Liver (tissue), 9 donors: ENCODE measurements around the gene ERBIN. TPM values are rescaled to one million over a fixed set of nuclear protein-coding genes. Genes with fewer than 3 reads are reported as not detected.
A peak's percentile ranks its signal among the peaks of the same experiment; 100 is the strongest.

Experiments used
- DNase-seq: peaks from one replicate; pipeline ENCODE4 v3.0.0-alpha.2; 2017; ENCODE audit warnings: low spot score
- H3K27ac ChIP-seq, 2 donors: one replicate each; pipeline ENCODE4 v1.7.0; 2013; ENCODE audit warnings: inconsistent platforms in 2 of 2, low read length in 2 of 2, control low read depth in 1 of 2, low read depth in 1 of 2, mild to moderate bottlenecking in 1 of 2
- H3K27me3 ChIP-seq, 4 donors: one replicate each; pipeline versions ENCODE4 v1.6.1 to v1.7.0; 2013; ENCODE audit warnings: low read length in 3 of 4, inconsistent platforms in 1 of 4, mild to moderate bottlenecking in 1 of 4, moderate library complexity in 1 of 4; ENCODE audit not compliant: control insufficient read depth in 4 of 4, insufficient read depth in 4 of 4
- H3K36me3 ChIP-seq, 4 donors: one replicate each; pipeline versions ENCODE4 v1.6.1 to v1.7.0; 2013; ENCODE audit warnings: low read length in 3 of 4, mild to moderate bottlenecking in 3 of 4, low read depth in 1 of 4, moderate library complexity in 1 of 4; ENCODE audit not compliant: control insufficient read depth in 4 of 4, insufficient read depth in 3 of 4
- H3K4me1 ChIP-seq, 4 donors: one replicate each; pipeline versions ENCODE4 v1.6.1 to v1.7.0; 2013; ENCODE audit warnings: low read length in 3 of 4, mild to moderate bottlenecking in 3 of 4, moderate library complexity in 1 of 4; ENCODE audit not compliant: control insufficient read depth in 4 of 4, insufficient read depth in 4 of 4
- H3K4me3 ChIP-seq, 3 donors: one replicate each; pipeline versions ENCODE4 v1.6.1 to v1.7.0; 2013; ENCODE audit warnings: low read length in 3 of 3, control low read depth in 1 of 3, low read depth in 1 of 3, mild to moderate bottlenecking in 1 of 3
- H3K9ac ChIP-seq, 2 donors: one replicate each; pipeline ENCODE4 v1.7.0; 2013; ENCODE audit warnings: low read length in 2 of 2, mild to moderate bottlenecking in 2 of 2, moderate library complexity in 2 of 2, control low read depth in 1 of 2, low read depth in 1 of 2
- H3K9me3 ChIP-seq, 4 donors: one replicate each; pipeline versions ENCODE4 v1.6.1 to v1.7.0; 2013; ENCODE audit warnings: low read length in 3 of 4; ENCODE audit not compliant: control insufficient read depth in 4 of 4
- ATF3 ChIP-seq: IDR thresholded peaks from 2 replicates; pipeline ENCODE4 v1.6.1; 2016; ENCODE audit warnings: antibody characterized with exemption
- CTCF ChIP-seq: fragments of 150-350 bp; IDR thresholded peaks from 2 replicates; pipeline ENCODE4 v1.5.1; 2017; ENCODE audit warnings: improper control_type of control experiment, low read depth, low read length; ENCODE audit not compliant: missing input control
- EGR1 ChIP-seq, 2 donors: IDR thresholded peaks; 2 replicates each; pipeline ENCODE4 v1.6.1; 2016 to 2018; ENCODE audit warnings: antibody characterized with exemption in 2 of 2, low read depth in 2 of 2
- FOXA1 ChIP-seq: IDR thresholded peaks from 2 replicates; pipeline ENCODE4 v1.6.1; 2016; ENCODE audit warnings: antibody characterized with exemption
- FOXA2 ChIP-seq: IDR thresholded peaks from 2 replicates; pipeline ENCODE4 v1.6.1; 2016; ENCODE audit warnings: antibody characterized with exemption
- GABPA ChIP-seq, 2 donors: IDR thresholded peaks in 1 of 2; conservative IDR thresholded peaks in 1 of 2; 2 replicates each; pipeline ENCODE4 v1.6.1; 2016; ENCODE audit warnings: antibody characterized with exemption in 2 of 2, mild to moderate bottlenecking in 1 of 2, moderate library complexity in 1 of 2
- HNF4A ChIP-seq, 2 donors: conservative IDR thresholded peaks; 2 replicates each; pipeline ENCODE4 v1.6.1; 2016; ENCODE audit warnings: antibody characterized with exemption in 2 of 2, mild to moderate bottlenecking in 2 of 2
- JUND ChIP-seq, 2 donors: IDR thresholded peaks; 2 replicates each; pipeline ENCODE4 v1.6.1; 2016; ENCODE audit warnings: antibody characterized with exemption in 2 of 2
- MAX ChIP-seq: IDR thresholded peaks from 2 replicates; pipeline ENCODE4 v1.6.1; 2016; ENCODE audit warnings: antibody characterized with exemption
- NR2F2 ChIP-seq: IDR thresholded peaks from 2 replicates; pipeline ENCODE4 v1.6.1; 2016; ENCODE audit warnings: antibody characterized with exemption
- RAD21 ChIP-seq, 2 donors: IDR thresholded peaks; 2 replicates each; pipeline ENCODE4 v1.6.1; 2016; ENCODE audit warnings: antibody characterized with exemption in 2 of 2, mild to moderate bottlenecking in 2 of 2
- REST ChIP-seq: IDR thresholded peaks from 2 replicates; pipeline ENCODE4 v1.6.1; 2016; ENCODE audit warnings: antibody characterized with exemption, mild to moderate bottlenecking
- RXRA ChIP-seq, 2 donors: IDR thresholded peaks; 2 replicates each; pipeline ENCODE4 v1.6.1; 2017 to 2018; ENCODE audit warnings: antibody characterized with exemption in 2 of 2, mild to moderate bottlenecking in 1 of 2
- SP1 ChIP-seq: IDR thresholded peaks from 2 replicates; pipeline ENCODE4 v1.6.1; 2018; ENCODE audit warnings: antibody characterized with exemption, mild to moderate bottlenecking
- TAF1 ChIP-seq: conservative IDR thresholded peaks from 2 replicates; pipeline ENCODE4 v1.6.1; 2016; ENCODE audit warnings: antibody characterized with exemption, mild to moderate bottlenecking
- YY1 ChIP-seq: IDR thresholded peaks from 2 replicates; pipeline ENCODE4 v1.6.1; 2016; ENCODE audit warnings: antibody characterized with exemption, mild to moderate bottlenecking
- ZBTB33 ChIP-seq: IDR thresholded peaks from 2 replicates; pipeline ENCODE4 v1.6.1; 2016; ENCODE audit warnings: antibody characterized with exemption
- WGBS: extraction: QIAGEN DNeasy Blood & Tissue Kit; methylation state at CpG from one replicate; pipeline ENCODE4 v1.1.7; 2013; 5-methylcytosine and 5-hydroxymethylcytosine counted together
- polyA plus RNA-seq, 2 donors: library from polyadenylated mRNA; stranded (reverse) in 1 of 2; unstranded in 1 of 2; fragments of 200-250 nt in 1 of 2; fragments of >200 nt in 1 of 2; fragmentation: Nextera tagmentation in 1 of 2; extraction: Ambion mirVana in 1 of 2; gene quantifications; one replicate each; pipeline versions ENCODE4 v1.2.1 to v1.2.3, GENCODE V29; 2013 to 2015
- total RNA-seq, 2 donors: library from RNA; depleted of rRNA; stranded (reverse); fragments of >200 nt; gene quantifications; one replicate each; pipeline ENCODE4 v1.2.3, GENCODE V29; 2014
- donor health status: healthy.
- donor health status: healthy.
- donor health status: healthy.
- donor health status: healthy.
- donor health status: healthy.

ERBIN gene
- 10 to 100 TPM; 44.3 to 54.9 TPM for total RNA-seq
- 10 to 100 TPM in 1 of 2 donors, 1 to 10 TPM in 1; 9.7 to 20.7 TPM for polyA plus RNA-seq

- DNase-seq, result peak; percentile 80
- H3K4me3 ChIP-seq, result peak within 1 kb of the TSS; percentile 63 to 94 (median 86)
- H3K4me1 ChIP-seq, result peaks cover 5 to 31% (median 11%) of the 10 kb centered on the region in 4 donors
- H3K27ac ChIP-seq, result peak within 1 kb of the TSS; percentile 99 to 100
- no peaks in the 10 kb centered on the region for H3K9me3 ChIP-seq
- no peaks in the 10 kb centered on the region for H3K27me3 ChIP-seq
- no peaks in the 10 kb centered on the region for H3K36me3 ChIP-seq
- under 1% methylated on average over 45 of the region's 45 CpGs for WGBS
- peak; percentile 19 for TF ChIP-seq REST
- TF ChIP-seq GABPA (IDR thresholded peaks at IDR 0.05 in 1 of 2, conservative IDR thresholded peaks at IDR 0.05 in 1 of 2), result peak in 1 of 2 donors; percentile 66
- TF ChIP-seq ZBTB33, result peak; percentile 42
- TF ChIP-seq MAX, result peak; percentile 78
- TF ChIP-seq TAF1, result peak; percentile 75
- TF ChIP-seq RXRA (IDR thresholded peaks at IDR 0.05), result peak in 1 of 2 donors; percentile 41
- peak; percentile 34 to 39 for TF ChIP-seq RAD21 (IDR thresholded peaks at IDR 0.05)
- TF ChIP-seq CTCF, result no peak
- peak; percentile 10 to 37 for TF ChIP-seq EGR1 (IDR thresholded peaks at IDR 0.05; ENCODE audit: low read depth in 2 of 2)
- peak in 1 of 2 donors; percentile 12 for TF ChIP-seq HNF4A (conservative IDR thresholded peaks at IDR 0.05)
- TF ChIP-seq YY1, result no peak
- TF ChIP-seq NR2F2, result no peak
- peak within 1 kb of the TSS; percentile 89 to 91 for H3K9ac ChIP-seq
These were observed at the start of gene ERBIN for GRCh38 chr5:65926276-65926783. Gene ERBIN, plus strand, starts transcription at chr5:65926575. Its CDS starts 66,144 bp downstream, at chr5:65992719.

GRCh38 chr5:65876970-65877369 lies 49.4 kb upstream of the ERBIN start:
- WGBS, result 78% methylated on average over 4 of the region's 4 CpGs
- DNase-seq, result no peak
- H3K9ac ChIP-seq, result no peak overlapping the region
- no peak for TF ChIP-seq HNF4A (conservative IDR thresholded peaks at IDR 0.05)
- TF ChIP-seq ATF3, result no peak
- TF ChIP-seq TAF1, result no peak
- TF ChIP-seq NR2F2, result no peak
- TF ChIP-seq JUND (IDR thresholded peaks at IDR 0.05), result no peak
- no peak for TF ChIP-seq ZBTB33
- TF ChIP-seq EGR1 (IDR thresholded peaks at IDR 0.05; ENCODE audit: low read depth in 2 of 2), result no peak
- TF ChIP-seq MAX, result no peak
- no peak for TF ChIP-seq RXRA (IDR thresholded peaks at IDR 0.05)
- TF ChIP-seq YY1, result no peak
- TF ChIP-seq FOXA2, result no peak
- no peak for TF ChIP-seq SP1
- no peak for TF ChIP-seq FOXA1
- no peak for TF ChIP-seq REST

More at GRCh38 chr5:65876970-65877369, 49.4 kb upstream of the ERBIN start:
- Histone ChIP-seq H3K9me3 (no peaks in the 10 kb centered on the region), H3K27me3 (no peaks in the 10 kb centered on the region), H3K4me3 (no peak overlapping the region), H3K4me1 (no peaks in the 10 kb centered on the region), H3K36me3 (no peaks in the 10 kb centered on the region), H3K27ac (no peak overlapping the region)
